HepG2 (cell line): Measurements from ENCODE around the gene VAV2. TPM values are rescaled to one million over a fixed set of nuclear protein-coding genes. Genes with fewer than 3 reads are reported as not detected.
A peak's percentile ranks its signal among the peaks of the same experiment; 100 is the strongest.

ENCODE experiments used
- ATAC-seq: fragments of 200-7000 bp; cut with Tn5 transposase; 3 replicates; pipeline ENCODE4 v1.9.1; 2020; ENCODE audit warnings: mild to moderate bottlenecking, moderate library complexity
- BruUV-seq: library from RNA; stranded (reverse); fragments of 400-500 nt; replicated peaks from 2 replicates; lab custom pipeline; 2021; lab: Mats Ljungman, UMichigan
- CTCF ChIA-PET: fragments of 300-600 bp; formaldehyde crosslinking; extraction: SDS; loops from one replicate; lab custom pipeline; 2021; ENCODE audit warnings: low total read pairs, inconsistent platforms, low intra/inter-chr PET ratio; lab: Yijun Ruan, JAX
- POLR2A ChIA-PET: fragments of 350-600 bp; sonication (Branson Sonifier 250); formaldehyde crosslinking; loops from one replicate; lab custom pipeline; 2020; ENCODE audit warnings: antibody characterized with exemption, inconsistent platforms; lab: Yijun Ruan, JAX
- DNase-seq: peaks from one replicate; pipeline ENCODE4 v3.0.0-alpha.2; 2015; ENCODE audit warnings: low spot score
- FAIRE-seq: peaks from 3 replicates; lab custom pipeline; 2011; peaks lifted over from hg19 to GRCh38; lab: Jason Lieb, UNC
- H2AFZ ChIP-seq: one replicate; pipeline ENCODE4 v1.6.1; 2011; ENCODE audit warnings: low read length, inconsistent platforms
- H3K27ac ChIP-seq: fragments of 300-600 bp; 3 replicates; pipeline ENCODE4 v1.8.0; 2011; ENCODE audit warnings: mixed run types, mild to moderate bottlenecking, mixed read lengths, low read length, inconsistent platforms; ENCODE audit not compliant: insufficient read depth; ENCODE audit errors: extremely low read length
- H3K27me3 ChIP-seq, 2 experiments: fragments of 200-600 bp in 1 of 2; 2 replicates in 1 of 2; 3 replicates in 1 of 2; pipeline versions ENCODE4 v1.6.0 to v1.8.0; 2011; ENCODE audit warnings: low read length in 2 of 2, mild to moderate bottlenecking in 2 of 2, moderate library complexity in 2 of 2, inconsistent platforms in 1 of 2; ENCODE audit not compliant: insufficient read depth in 2 of 2, control insufficient read depth in 1 of 2
- H3K36me3 ChIP-seq, 2 experiments: fragments of 200-600 bp in 1 of 2; replicated peaks in 1 of 2; 2 replicates in 1 of 2; 3 replicates in 1 of 2; pipeline versions ENCODE4 v1.5.1 to v1.8.0; 2011; ENCODE audit warnings: low read length in 2 of 2, inconsistent platforms in 1 of 2; ENCODE audit not compliant: insufficient read depth in 2 of 2, control insufficient read depth in 1 of 2
- H3K4me1 ChIP-seq: 2 replicates; pipeline ENCODE4 v1.5.1; 2012; ENCODE audit warnings: low read length, inconsistent platforms; ENCODE audit not compliant: insufficient read depth
- H3K4me2 ChIP-seq: 2 replicates; pipeline ENCODE4 v1.6.0; 2011; ENCODE audit warnings: low read depth, low read length, inconsistent platforms
- H3K4me3 ChIP-seq, 3 experiments: fragments of 200-600 bp in 1 of 3; sonication (generic), shearing (Covaris generic) in 1 of 3; replicated peaks in 1 of 3; 2 replicates each; pipeline ENCODE4 v1.5.1; 2011 to 2016; ENCODE audit warnings: low read length in 3 of 3, inconsistent platforms in 2 of 3, low read depth in 2 of 3, mild to moderate bottlenecking in 2 of 3, control low read depth in 1 of 3, mixed read lengths in 1 of 3; ENCODE audit not compliant: insufficient read depth in 1 of 3
- H3K79me2 ChIP-seq: one replicate; pipeline ENCODE4 v1.6.1; 2011; ENCODE audit warnings: low read length, inconsistent platforms; ENCODE audit not compliant: insufficient read depth
- H3K9ac ChIP-seq: 2 replicates; pipeline ENCODE4 v1.6.0; 2011; ENCODE audit warnings: mild to moderate bottlenecking, low read depth, low read length, inconsistent platforms; ENCODE audit not compliant: insufficient read depth
- H3K9me3 ChIP-seq: 2 replicates; pipeline ENCODE4 v1.5.1; 2012; ENCODE audit warnings: mild to moderate bottlenecking, low read length
- H4K20me1 ChIP-seq: 2 replicates; pipeline ENCODE4 v1.6.0; 2011; ENCODE audit warnings: inconsistent platforms, mild to moderate bottlenecking, low read length, moderate library complexity; ENCODE audit not compliant: insufficient read depth
- ARID2 ChIP-seq: sonication (generic); formaldehyde crosslinking; IDR thresholded peaks from 2 replicates; pipeline ENCODE4 v1.8.1; 2022; ENCODE audit warnings: mild to moderate bottlenecking, missing genetic modification reagents, borderline replicate concordance
- ASH2L ChIP-seq: fragments of 300-600, 200-600 bp; sonication (generic); IDR thresholded peaks from 2 replicates; pipeline ENCODE4 v1.7.0; 2017; ENCODE audit warnings: low read depth, mild to moderate bottlenecking, moderate library complexity, mixed read lengths, low read length; ENCODE audit not compliant: insufficient read length
- ETV5 ChIP-seq: IDR thresholded peaks from 2 replicates; pipeline ENCODE4 v1.6.1; 2018; ENCODE audit warnings: missing biosample characterization, missing genetic modification reagents, inconsistent platforms, borderline replicate concordance
- FOXK1 ChIP-seq: sonication (generic); formaldehyde crosslinking; IDR thresholded peaks from 2 replicates; pipeline ENCODE4 v1.4.0; 2020; ENCODE audit warnings: low read depth, missing genetic modification reagents, borderline replicate concordance
- HDAC6 ChIP-seq: fragments of 200-600 bp; sonication (generic); IDR thresholded peaks from 2 replicates; pipeline ENCODE4 v1.7.0; 2017; ENCODE audit warnings: mild to moderate bottlenecking, antibody characterized with exemption, low read length, low read depth
- NR0B2 ChIP-seq: sonication (generic); formaldehyde crosslinking; IDR thresholded peaks from 2 replicates; pipeline ENCODE4 v1.4.0; 2020; ENCODE audit warnings: mild to moderate bottlenecking, missing genetic modification reagents
- RARA ChIP-seq: IDR thresholded peaks from 2 replicates; pipeline ENCODE4 v1.6.1; 2016; ENCODE audit warnings: missing genetic modification reagents, missing compliant biosample characterization
- RFX1 ChIP-seq: fragments of 450-650 bp; IDR thresholded peaks from 2 replicates; pipeline ENCODE4 v1.6.1; 2017
- TARDBP ChIP-seq: sonication (generic); formaldehyde crosslinking; IDR thresholded peaks from 2 replicates; pipeline ENCODE4 v1.8.0; 2022; ENCODE audit warnings: mild to moderate bottlenecking, missing genetic modification reagents
- ZBTB1 ChIP-seq: sonication (generic); formaldehyde crosslinking; IDR thresholded peaks from 2 replicates; pipeline ENCODE4 v1.4.0; 2020; ENCODE audit warnings: missing genetic modification reagents, borderline replicate concordance
- ZKSCAN5 ChIP-seq: sonication (generic); formaldehyde crosslinking; IDR thresholded peaks from 2 replicates; pipeline ENCODE4 v1.5.1; 2020; ENCODE audit warnings: mild to moderate bottlenecking, missing genetic modification reagents
- ZNF101 ChIP-seq: sonication (generic); formaldehyde crosslinking; IDR thresholded peaks from 2 replicates; pipeline ENCODE4 v1.4.0; 2020; ENCODE audit warnings: mild to moderate bottlenecking, low read depth, missing genetic modification reagents, borderline replicate concordance
- ZNF335 ChIP-seq: sonication (generic); formaldehyde crosslinking; IDR thresholded peaks from 2 replicates; pipeline ENCODE4 v1.4.0; 2020; ENCODE audit warnings: missing genetic modification reagents
- ZNF460 ChIP-seq: sonication (generic); formaldehyde crosslinking; IDR thresholded peaks from 2 replicates; pipeline ENCODE4 v1.5.1; 2020; ENCODE audit warnings: missing genetic modification reagents, mild to moderate bottlenecking, borderline replicate concordance
- ZNF674 ChIP-seq: sonication (generic); formaldehyde crosslinking; IDR thresholded peaks from 2 replicates; pipeline ENCODE4 v1.5.0; 2020; ENCODE audit warnings: low read depth, mild to moderate bottlenecking, missing genetic modification reagents
- WGBS: methylation state at CpG from one replicate; pipeline ENCODE4 v1.1.6; 2017; ENCODE audit warnings: low lambda C conversion rate; 5-methylcytosine and 5-hydroxymethylcytosine counted together
- in situ Hi-C: cut with HindIII; loops from 2 replicates; pipeline ENCODE4 v1.10.0; 2017; ENCODE audit warnings: low pct_unique_long_range_greater_than_20kb; ENCODE audit not compliant: extremely low pct_ligation_motif_present
- intact Hi-C: fragments of 100-400 bp; cut with micrococcal nuclease; formaldehyde crosslinking; loops from one replicate; pipeline ENCODE4 v1.10.0; 2022; ENCODE audit not compliant: unreplicated experiment
- polyA plus RNA-seq, 8 experiments: library from polyadenylated mRNA; depleted of rRNA in 3 of 8; stranded (reverse) in 7 of 8; unstranded in 1 of 8; fragments of >200 nt; fragmentation: Illumina TruSeq in 4 of 8; extraction: Trizol in 4 of 8; gene quantifications; 2 replicates each; pipeline versions ENCODE4 v1.2.1 to v1.2.3, GENCODE V29; 2011 to 2016; ENCODE audit warnings: low read depth in 4 of 8, missing spikeins in 1 of 8, mixed read lengths in 1 of 8; ENCODE audit not compliant: insufficient read depth in 1 of 8
- total RNA-seq, 5 experiments: library from RNA; depleted of rRNA; stranded (reverse); fragments of >200 nt; fragmentation: Illumina TruSeq; extraction: Trizol; gene quantifications; 2 replicates each; pipeline ENCODE4 v1.2.3, GENCODE V29; 2016; ENCODE audit warnings: low read depth in 1 of 5

The VAV2 gene
- total and polyA plus RNA-seq, 2 of the 13 experiments (the other 11 are each of a cell fraction or from before 2014, with no cell fraction given) = 22.5 to 22.9 TPM

- CTCF ChIA-PET = no interaction called here
- TF ChIP-seq ZBTB1 (CRISPR knock-in tag) (no peak), TARDBP (CRISPR knock-in tag) (0 out of 2 replicates have a peak, but pooled peaks have one; percentile 26)
- TF ChIP-seq, all 625 proteins: peak for 1
Observed at GRCh38 chr9:133733421-133733795, 258.7 kb downstream of the VAV2 start.

DNA sequence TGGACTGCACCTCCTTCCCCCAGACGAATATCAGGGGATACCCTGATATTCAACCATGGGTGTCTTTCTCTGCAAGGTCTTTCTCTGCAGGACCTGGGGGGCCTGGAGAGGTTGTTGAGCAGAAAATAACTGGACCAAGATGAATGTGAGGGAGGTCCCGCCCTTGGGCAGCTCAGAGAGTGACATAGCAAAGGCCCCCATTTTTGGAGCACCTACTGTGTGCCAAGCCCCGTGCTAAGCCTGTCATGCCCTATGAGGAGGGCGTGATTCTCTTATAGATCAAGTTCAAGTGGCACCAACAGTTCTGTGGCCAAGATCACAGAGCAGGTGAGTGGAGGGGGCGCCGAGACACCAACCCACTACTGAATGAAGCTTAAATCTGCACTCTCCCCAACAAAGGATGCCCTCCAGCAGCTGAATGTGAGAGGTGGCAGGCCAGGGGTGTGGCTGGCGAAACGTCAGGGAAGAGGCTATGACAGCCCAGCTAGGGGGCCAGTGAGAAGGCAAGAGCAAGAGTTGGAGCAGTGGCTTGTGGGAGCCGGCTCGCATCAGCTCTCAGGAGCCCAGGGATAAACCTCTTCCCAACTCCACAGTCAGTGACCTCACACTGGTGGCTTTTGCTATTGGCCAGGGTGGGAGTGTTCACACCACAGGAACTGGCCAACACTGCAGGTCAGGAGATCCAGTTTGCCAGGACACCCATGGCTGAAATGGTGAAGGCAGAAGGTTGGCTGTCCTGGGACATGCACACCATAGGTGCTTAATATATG lies 259.3 kb downstream of the VAV2 start:
- no peaks in the 10 kb centered on the region for H3K79me2 ChIP-seq
- no peak for FAIRE-seq
- BruUV-seq = no TSS peak
- DNase-seq = no peak
- H4K20me1 ChIP-seq = no peaks in the 10 kb centered on the region
- no peaks in the 10 kb centered on the region for H3K9me3 ChIP-seq
- POLR2A ChIA-PET = interaction anchor here (1.1 to 1.7 kb wide), 2 partner anchors 18 to 36 kb away, joined by 4 read pairs; no protein-coding TSS in a partner anchor
- in situ Hi-C loops = loop anchor here (25.0 kb wide), 1 partner anchor 196 kb away; the partner anchor contains the start of gene ADAMTSL2
- no peak for ATAC-seq
- no peak overlapping the region for H3K27ac ChIP-seq
- H3K4me2 ChIP-seq = no peak overlapping the region
- intact Hi-C loops = no loop called here
- H3K4me1 ChIP-seq = peaks cover 15% of the 10 kb centered on the region
- H3K4me3 ChIP-seq = no peak overlapping the region
- no peaks in the 10 kb centered on the region for H3K27me3 ChIP-seq
- 0 out of 5 replicates have a peak, but pooled peaks cover 0 to 3% of the 10 kb centered on the region in 2 experiments for H3K36me3 ChIP-seq
- no peak overlapping the region for H3K9ac ChIP-seq
- TF ChIP-seq RARA (CRISPR knock-in tag) (no peak), NR0B2 (CRISPR knock-in tag) (no peak), ZNF674 (no peak), ARID2 (CRISPR knock-in tag) (no peak), FOXK1 (CRISPR knock-in tag) (no peak), ASH2L (no peak), ZNF101 (CRISPR knock-in tag) (no peak), RFX1 (no peak), ZNF460 (no peak), ZKSCAN5 (no peak), ZNF335 (CRISPR knock-in tag) (no peak), HDAC6 (no peak), ETV5 (CRISPR knock-in tag) (no peak)
- TF ChIP-seq, all 625 proteins: peak for 0
- H2AFZ ChIP-seq = no peak overlapping the region
- CTCF ChIA-PET = no interaction called here
- WGBS = 95% methylated on average over 8 of the region's 10 CpGs

More at GRCh38 chr9:133733421-133733795, 258.7 kb downstream of the VAV2 start:
- no TSS peak for BruUV-seq
- H2AFZ ChIP-seq = no peak overlapping the region
- H3K27ac ChIP-seq = no peak overlapping the region
- intact Hi-C loops (no loop called here), in situ Hi-C loops (loop anchor here (25.0 kb wide), 1 partner anchor 196 kb away; the partner anchor contains the start of gene ADAMTSL2)
- no peaks in the 10 kb centered on the region for H3K27me3 ChIP-seq
- H3K36me3 ChIP-seq = 0 out of 5 replicates have a peak, but pooled peaks cover 0 to 3% of the 10 kb centered on the region in 2 experiments
- H3K4me1 ChIP-seq = peaks cover 16% of the 10 kb centered on the region
- WGBS = 94% methylated on average over 4 of the region's 4 CpGs
- no peaks in the 10 kb centered on the region for H4K20me1 ChIP-seq
- ATAC-seq (no peak), FAIRE-seq (no peak), DNase-seq (no peak)
- no peak overlapping the region for H3K9ac ChIP-seq
- no peaks in the 10 kb centered on the region for H3K79me2 ChIP-seq
- POLR2A ChIA-PET = no interaction called here
- no peak overlapping the region for H3K4me3 ChIP-seq
- no peaks in the 10 kb centered on the region for H3K9me3 ChIP-seq
- no peak overlapping the region for H3K4me2 ChIP-seq
